Ectodermal cell (in vitro differentiated cells): ENCODE measurements around the gene MEMO1.
"Not testable (repeated sequence)": the region's sequence is repeated elsewhere in the genome, so short reads cannot be mapped to it uniquely, and the experiment has no call there.

ENCODE experiments used
- H3K27ac ChIP-seq: 2 replicates; pipeline ENCODE4 v1.7.0; 2013; ENCODE audit warnings: mild to moderate bottlenecking, low read depth, low read length; ENCODE audit not compliant: insufficient read depth, poor library complexity, severe bottlenecking
- H3K27me3 ChIP-seq: 2 replicates; pipeline ENCODE4 v1.7.0; 2013; ENCODE audit warnings: mild to moderate bottlenecking, low read length; ENCODE audit not compliant: insufficient read depth, control insufficient read depth, poor library complexity, severe bottlenecking
- H3K36me3 ChIP-seq: one replicate; pipeline ENCODE4 v1.7.0; 2013; ENCODE audit warnings: low read length; ENCODE audit not compliant: control insufficient read depth, insufficient read depth
- H3K4me1 ChIP-seq: one replicate; pipeline ENCODE4 v1.7.0; 2013; ENCODE audit warnings: low read length; ENCODE audit not compliant: control insufficient read depth, insufficient read depth
- H3K4me3 ChIP-seq: 2 replicates; pipeline ENCODE4 v1.7.0; 2013; ENCODE audit warnings: low read depth, low read length, control low read depth; ENCODE audit not compliant: insufficient read depth
- H3K9me3 ChIP-seq: 2 replicates; pipeline ENCODE4 v1.7.0; 2013; ENCODE audit warnings: mild to moderate bottlenecking, low read length, moderate library complexity; ENCODE audit not compliant: control insufficient read depth
- WGBS, 2 experiments: methylation state at CpG; one replicate each; pipeline ENCODE4 v1.1.7; 2013; ENCODE audit warnings: missing lambda C conversion rate in 2 of 2; 5-methylcytosine and 5-hydroxymethylcytosine counted together

MEMO1 gene

DNA sequence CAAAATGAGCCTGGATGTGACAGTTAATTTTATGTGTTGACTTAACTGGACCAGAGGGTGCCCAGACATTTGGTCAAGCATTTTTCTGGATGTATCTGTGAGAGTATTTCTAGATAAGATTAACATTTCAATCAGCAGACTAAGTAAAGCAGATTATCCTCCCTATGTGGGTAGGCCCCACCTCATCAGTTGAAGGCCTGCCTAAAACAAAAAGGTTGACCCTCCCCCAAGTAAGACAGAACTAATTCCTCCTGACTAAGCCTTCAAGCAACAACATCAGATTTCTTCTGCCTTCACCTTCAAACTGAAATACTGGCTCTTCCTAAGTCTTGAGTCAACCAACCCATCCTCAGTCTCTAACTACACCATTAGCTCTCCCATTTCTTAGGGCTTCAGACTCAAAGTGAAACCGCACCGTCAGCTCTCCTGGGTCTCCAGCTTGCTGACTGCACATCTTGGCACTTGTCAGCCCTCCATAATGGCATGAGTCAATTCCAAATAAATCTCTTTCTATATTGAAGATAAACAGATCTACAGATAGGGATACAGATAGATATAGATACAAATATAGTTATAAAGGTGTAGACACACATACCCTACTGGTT lies 47.9 kb downstream of the MEMO1 start:
- Histone ChIP-seq H3K27me3 (no peaks in the 10 kb centered on the region), H3K9me3 (no peaks in the 10 kb centered on the region), H3K27ac (no peak overlapping the region), H3K4me1 (no peaks in the 10 kb centered on the region), H3K4me3 (no peak overlapping the region), H3K36me3 (no peaks in the 10 kb centered on the region)
- WGBS, 2 experiments = 94 to 95% methylated on average over 2 of the region's 2 CpGs

GRCh38 chr2:31958140-31958717 lies 52.6 kb downstream of the MEMO1 start:
- no peaks in the 10 kb centered on the region for H3K36me3 ChIP-seq
- H3K27me3 ChIP-seq = no peaks in the 10 kb centered on the region
- H3K9me3 ChIP-seq = no peaks in the 10 kb centered on the region
- no peaks in the 10 kb centered on the region for H3K4me1 ChIP-seq
- 93 to 94% methylated on average over 5 of the region's 5 CpGs for WGBS, 2 experiments
- no peak overlapping the region for H3K4me3 ChIP-seq
- H3K27ac ChIP-seq = no peak overlapping the region

- Histone ChIP-seq H3K27me3 (no peaks in the 10 kb centered on the region), H3K9me3 (no peaks in the 10 kb centered on the region), H3K36me3 (no peaks in the 10 kb centered on the region), H3K27ac (no peak overlapping the region), H3K4me1 (no peaks in the 10 kb centered on the region), H3K4me3 (no peak overlapping the region)
- no CpG with 5 or more reads among the region's 1 CpG for WGBS, 2 experiments
Measured at GRCh38 chr2:31957354-31958139, 53.3 kb downstream of the MEMO1 start.

GRCh38 chr2:31956934-31957333 lies 53.9 kb downstream of the MEMO1 start:
- WGBS, 2 experiments = 97% methylated on average over 6 to 7 of the region's 8 CpGs
- H3K27ac ChIP-seq, H3K4me3 ChIP-seq, H3K9me3 ChIP-seq, H3K36me3 ChIP-seq, H3K4me1 ChIP-seq, H3K27me3 ChIP-seq: not testable (repeated sequence)

- no peak overlapping the region for H3K4me3 ChIP-seq
- no peaks in the 10 kb centered on the region for H3K9me3 ChIP-seq
- no peaks in the 10 kb centered on the region for H3K4me1 ChIP-seq
- H3K27me3 ChIP-seq = no peaks in the 10 kb centered on the region
- H3K36me3 ChIP-seq = no peaks in the 10 kb centered on the region
- no peak overlapping the region for H3K27ac ChIP-seq
- 92 to 100% methylated on average over 1 of the region's 1 CpG for WGBS, 2 experiments
Measured at GRCh38 chr2:31956312-31956711, 54.5 kb downstream of the MEMO1 start.

DNA sequence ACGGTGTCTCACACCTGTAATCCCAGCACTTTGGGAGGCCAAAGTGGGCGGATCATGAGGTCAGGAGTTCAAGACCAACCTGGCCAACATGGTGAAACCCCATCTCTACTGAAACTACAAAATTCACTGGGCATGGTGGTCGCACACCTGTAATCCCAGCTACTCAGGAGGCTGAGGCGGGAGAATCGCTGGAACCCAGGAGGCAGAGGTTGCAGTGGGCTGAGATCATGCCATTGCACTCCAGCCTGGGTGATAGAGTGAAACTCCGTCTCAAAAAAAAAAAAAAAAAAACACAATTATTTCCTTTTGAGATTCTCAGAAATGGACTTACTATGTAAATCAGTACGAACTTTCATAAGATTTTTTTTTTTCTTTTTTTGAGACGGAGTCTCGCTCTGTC lies 57.7 kb downstream of the MEMO1 start:
- not testable (repeated sequence) for H3K4me1 ChIP-seq, H3K27me3 ChIP-seq, H3K4me3 ChIP-seq, H3K9me3 ChIP-seq, H3K27ac ChIP-seq, H3K36me3 ChIP-seq
- WGBS, 2 experiments = 95 to 97% methylated on average over 9 of the region's 9 CpGs

- H3K4me3 ChIP-seq = no peak overlapping the region
- H3K36me3 ChIP-seq = no peaks in the 10 kb centered on the region
- H3K4me1 ChIP-seq = no peaks in the 10 kb centered on the region
- no peaks in the 10 kb centered on the region for H3K27me3 ChIP-seq
- 93 to 95% methylated on average over 3 of the region's 4 CpGs for WGBS, 2 experiments
- no peak overlapping the region for H3K27ac ChIP-seq
- no peaks in the 10 kb centered on the region for H3K9me3 ChIP-seq
Measured at GRCh38 chr2:31950946-31951562, 59.8 kb downstream of the MEMO1 start.

DNA sequence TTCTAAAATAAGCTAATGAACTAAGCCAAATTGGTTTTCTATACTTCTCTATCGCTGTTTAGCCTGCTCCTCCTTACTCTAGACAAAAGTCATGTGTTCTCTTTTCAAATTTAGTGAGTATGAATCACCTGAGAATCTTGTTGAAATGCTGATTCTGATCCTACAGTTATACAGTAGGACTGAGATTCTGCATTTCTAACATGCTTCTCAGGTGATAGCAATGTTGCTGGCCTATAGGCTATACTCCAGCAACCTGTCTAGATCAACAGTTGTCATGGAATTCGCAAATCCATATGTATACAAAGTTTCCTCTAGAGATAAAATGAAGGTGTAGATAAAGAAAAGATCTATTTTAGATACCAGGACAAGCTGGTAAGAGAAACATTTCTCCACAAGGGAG lies 62.9 kb downstream of the MEMO1 start:
- Histone ChIP-seq H3K36me3 (no peaks in the 10 kb centered on the region), H3K9me3 (no peaks in the 10 kb centered on the region), H3K27ac (no peak overlapping the region), H3K27me3 (no peaks in the 10 kb centered on the region), H3K4me1 (no peaks in the 10 kb centered on the region), H3K4me3 (no peak overlapping the region)
- 98% methylated on average over 2 of the region's 2 CpGs; no CpG with 5 or more reads in 1 of the 2 experiments for WGBS, 2 experiments

- H3K36me3 ChIP-seq = no peaks in the 10 kb centered on the region
Measured at GRCh38 chr2:31946838-31947237, 64.0 kb downstream of the MEMO1 start.

DNA sequence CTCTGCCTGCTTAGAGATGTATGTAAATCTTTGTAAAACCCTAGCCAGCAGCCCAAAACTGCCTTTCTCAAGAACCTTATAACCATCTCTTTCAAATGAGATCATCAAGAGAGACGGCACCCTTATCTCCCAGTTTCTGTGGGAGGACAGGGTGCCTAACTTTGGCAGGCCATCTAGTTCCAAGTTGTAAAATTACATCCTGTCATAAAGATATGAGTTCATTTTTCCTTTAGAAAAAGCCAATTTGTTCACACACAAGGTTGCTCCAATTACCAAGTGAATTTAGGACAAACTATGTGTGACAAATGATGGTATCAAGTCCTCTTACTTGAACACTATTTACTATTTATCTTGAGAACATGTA lies 65.3 kb downstream of the MEMO1 start:
- no peaks in the 10 kb centered on the region for H3K4me1 ChIP-seq
- H3K27me3 ChIP-seq = no peaks in the 10 kb centered on the region
- 74 to 100% methylated on average over 1 of the region's 1 CpG for WGBS, 2 experiments
- H3K4me3 ChIP-seq = no peak overlapping the region
- no peaks in the 10 kb centered on the region for H3K9me3 ChIP-seq
- H3K27ac ChIP-seq = no peak overlapping the region
- H3K36me3 ChIP-seq = no peaks in the 10 kb centered on the region

More at GRCh38 chr2:31946838-31947237, 64.0 kb downstream of the MEMO1 start:
- no peaks in the 10 kb centered on the region for H3K27me3 ChIP-seq
- H3K4me1 ChIP-seq = no peaks in the 10 kb centered on the region
- H3K9me3 ChIP-seq = no peaks in the 10 kb centered on the region
- 90 to 91% methylated on average over 4 of the region's 4 CpGs for WGBS, 2 experiments
- H3K4me3 ChIP-seq = no peak overlapping the region
- H3K27ac ChIP-seq = no peak overlapping the region
